ENCODE measurements around the gene ADCY3.

ADCY3 gene

GRCh38 chr2:24875901-24876300 lies 44.1 kb downstream of the ADCY3 start:
- no peak for DNase-seq

GRCh38 chr2:24875272-24875671 lies 44.8 kb downstream of the ADCY3 start:
- DNase-seq = no peak

GRCh38 chr2:24874035-24874434 lies 46.0 kb downstream of the ADCY3 start:
- DNase-seq = no peak

GRCh38 chr2:24873619-24874018 lies 46.4 kb downstream of the ADCY3 start:
- DNase-seq = no peak

- no peak for DNase-seq
Observed at GRCh38 chr2:24872344-24873115, 47.5 kb downstream of the ADCY3 start.

GRCh38 chr2:24871852-24872333 lies 48.1 kb downstream of the ADCY3 start:
- DNase-seq = peak in 1 of 58 donors; percentile 18

GRCh38 chr2:24870891-24871705 lies 48.9 kb downstream of the ADCY3 start:
- DNase-seq = no peak

GRCh38 chr2:24870440-24870839 lies 49.6 kb downstream of the ADCY3 start:
- no peak for DNase-seq

GRCh38 chr2:24866946-24867345 lies 53.1 kb downstream of the ADCY3 start:
- DNase-seq = no peak

GRCh38 chr2:24863641-24864040 lies 56.4 kb downstream of the ADCY3 start:
- no peak for DNase-seq

GRCh38 chr2:24861500-24861899 lies 58.5 kb downstream of the ADCY3 start:
- DNase-seq = no peak

- no peak for DNase-seq
Observed at GRCh38 chr2:24860631-24861030, 59.4 kb downstream of the ADCY3 start.

GRCh38 chr2:24859968-24860600 lies 60.0 kb downstream of the ADCY3 start:
- no peak for DNase-seq

GRCh38 chr2:24858996-24859395 lies 61.0 kb downstream of the ADCY3 start:
- DNase-seq = peak in 1 of 58 donors; percentile 21

- DNase-seq = no peak
Observed at GRCh38 chr2:24857746-24858145, 62.3 kb downstream of the ADCY3 start.

- DNase-seq = no peak
Observed at GRCh38 chr2:24856791-24857211, 63.2 kb downstream of the ADCY3 start.

- DNase-seq = no peak
Observed at GRCh38 chr2:24855726-24856125, 64.3 kb downstream of the ADCY3 start.

GRCh38 chr2:24855022-24855622 lies 64.9 kb downstream of the ADCY3 start:
- DNase-seq = no peak

- DNase-seq = no peak
Observed at GRCh38 chr2:24853996-24854395, 66.0 kb downstream of the ADCY3 start.

GRCh38 chr2:24853046-24853445 lies 67.0 kb downstream of the ADCY3 start:
- no peak for DNase-seq

GRCh38 chr2:24852431-24853020 lies 67.5 kb downstream of the ADCY3 start:
- DNase-seq = no peak
